DMS 273 (cell line): ENCODE results near the gene ZNRD2.
"Not testable (repeated sequence)": the region's sequence is repeated elsewhere in the genome, so short reads cannot be mapped to it uniquely, and the experiment has no call there.

Experiments used
- DNase-seq: peaks from one replicate; lab custom pipeline; 2025; ENCODE audit not compliant: unreplicated experiment; lab: John Stamatoyannopoulos, UW

The ZNRD2 gene

GRCh38 chr11:65555693-65556231 lies 14.5 kb upstream of the ZNRD2 start:
- no peak for DNase-seq

- no peak for DNase-seq
Observed at GRCh38 chr11:65556470-65557279, 13.6 kb upstream of the ZNRD2 start.

GRCh38 chr11:65557280-65558001 lies 12.8 kb upstream of the ZNRD2 start:
- DNase-seq: no peak

- DNase-seq: peak; percentile 81
Observed at GRCh38 chr11:65558002-65558929, 12.0 kb upstream of the ZNRD2 start, which contains the start of gene LTBP3. TSS of gene LTBP3 (minus strand) at chr11:65558359. CDS start at chr11:65557959, 400 bp downstream.

DNA sequence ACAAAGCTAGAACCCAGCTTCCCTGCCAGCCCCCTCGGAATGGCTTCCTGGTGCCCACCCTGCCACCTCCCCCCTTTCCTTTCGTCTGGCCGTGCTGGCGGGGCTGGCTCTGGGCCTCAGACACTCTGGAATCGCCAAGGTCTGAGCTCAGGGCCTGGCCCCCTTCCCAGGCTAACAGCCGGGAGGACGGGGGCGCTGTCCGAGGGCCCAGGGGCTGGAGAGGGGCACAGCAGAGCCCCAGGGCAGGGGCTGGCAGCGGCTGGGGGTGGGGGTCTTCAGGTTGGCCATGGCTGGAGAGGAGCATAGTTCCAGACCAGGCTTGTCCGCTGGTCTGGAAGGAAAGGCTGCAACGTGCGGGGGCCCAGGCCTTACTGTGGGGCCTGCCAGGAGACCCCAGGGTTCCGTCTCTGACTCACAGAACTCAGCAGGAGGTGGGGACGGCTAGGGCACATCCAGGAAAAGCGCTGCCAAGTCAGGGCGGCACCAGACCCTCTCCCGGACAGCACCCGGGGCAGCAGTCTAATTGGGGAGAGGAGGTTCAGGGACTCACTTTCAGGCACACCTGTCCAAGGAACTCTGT lies 11.3 kb upstream of the ZNRD2 start:
- no peak for DNase-seq

- no peak for DNase-seq
Observed at GRCh38 chr11:65559535-65559934, 10.7 kb upstream of the ZNRD2 start.

- DNase-seq: peak; percentile 55
Observed at GRCh38 chr11:65559951-65560537, 10.2 kb upstream of the ZNRD2 start.

- peak; percentile 75 for DNase-seq
Observed at GRCh38 chr11:65560555-65561418, 9.5 kb upstream of the ZNRD2 start.

- DNase-seq: no peak
Observed at GRCh38 chr11:65562020-65562419, 8.3 kb upstream of the ZNRD2 start.

DNA sequence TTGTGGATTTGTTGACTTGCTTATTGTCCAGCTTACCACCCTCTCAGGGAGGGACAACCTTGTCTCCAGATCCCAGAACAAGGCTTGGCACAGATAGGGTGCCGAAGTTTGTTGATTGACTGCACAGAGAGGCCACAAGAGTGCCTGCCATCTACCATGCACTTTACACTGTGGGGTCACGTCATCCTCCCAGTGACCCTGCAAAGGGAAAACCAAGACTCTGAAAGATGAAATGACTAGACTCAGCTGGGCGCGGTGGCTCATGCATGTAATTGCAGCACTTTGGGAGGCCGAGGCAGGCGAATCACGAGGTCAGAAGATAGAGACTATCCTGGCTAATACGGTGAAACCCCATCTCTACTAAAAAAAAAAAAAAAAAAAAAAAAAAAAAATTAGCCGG lies 7.5 kb upstream of the ZNRD2 start:
- DNase-seq: no peak

DNA sequence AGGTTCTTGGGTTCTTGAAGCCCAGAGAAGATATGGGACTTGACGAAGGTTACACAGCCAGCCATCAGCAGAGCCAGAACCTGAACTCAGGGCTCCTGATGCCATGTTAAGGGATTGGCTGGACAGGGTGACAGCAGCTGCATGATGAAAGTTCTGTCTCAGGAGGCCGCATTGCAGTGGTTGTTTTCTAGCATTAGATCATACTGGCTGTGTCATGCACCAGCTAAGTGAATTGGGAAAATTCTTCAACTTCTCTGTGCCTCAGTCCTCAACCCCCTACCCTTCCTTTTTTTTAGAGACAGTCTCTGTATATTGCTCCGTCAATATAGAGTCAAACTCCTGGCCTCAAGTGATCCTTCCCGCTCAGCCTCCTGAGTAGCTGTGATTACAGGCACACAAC lies 6.7 kb upstream of the ZNRD2 start:
- DNase-seq: no peak

DNA sequence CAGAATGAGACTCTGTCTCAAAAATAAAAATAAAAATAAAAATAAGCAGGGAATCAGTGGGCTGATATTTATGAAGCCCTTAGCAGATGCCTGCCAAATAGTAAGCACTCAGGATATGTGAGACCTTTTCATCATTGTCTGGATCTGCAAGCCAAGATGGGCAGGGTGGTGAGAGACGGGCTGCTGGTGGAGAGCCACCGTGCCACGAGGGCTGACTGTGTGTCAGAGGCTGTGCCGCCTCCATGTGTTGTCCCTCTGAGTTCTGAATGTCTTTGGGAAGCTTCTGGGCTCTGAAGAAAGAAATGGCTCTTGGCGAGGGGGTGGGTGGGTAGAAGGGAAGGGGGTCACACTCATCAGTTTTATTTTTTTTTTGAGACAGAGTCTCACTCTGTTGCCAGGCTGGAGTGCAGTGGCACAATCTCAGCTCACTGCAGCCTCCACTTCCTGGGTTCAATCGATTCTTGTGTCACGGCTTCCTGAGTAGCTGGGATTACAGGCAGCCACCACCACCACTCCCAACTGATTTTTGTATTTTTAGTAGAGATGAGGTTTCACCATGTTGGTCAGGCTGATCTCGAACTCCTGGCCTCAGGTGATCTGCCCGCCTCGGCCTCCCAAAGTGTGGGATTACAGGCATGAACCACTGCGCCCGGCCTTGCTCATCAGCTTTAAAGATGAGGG lies 5.3 kb upstream of the ZNRD2 start:
- not testable (repeated sequence) for DNase-seq

DNA sequence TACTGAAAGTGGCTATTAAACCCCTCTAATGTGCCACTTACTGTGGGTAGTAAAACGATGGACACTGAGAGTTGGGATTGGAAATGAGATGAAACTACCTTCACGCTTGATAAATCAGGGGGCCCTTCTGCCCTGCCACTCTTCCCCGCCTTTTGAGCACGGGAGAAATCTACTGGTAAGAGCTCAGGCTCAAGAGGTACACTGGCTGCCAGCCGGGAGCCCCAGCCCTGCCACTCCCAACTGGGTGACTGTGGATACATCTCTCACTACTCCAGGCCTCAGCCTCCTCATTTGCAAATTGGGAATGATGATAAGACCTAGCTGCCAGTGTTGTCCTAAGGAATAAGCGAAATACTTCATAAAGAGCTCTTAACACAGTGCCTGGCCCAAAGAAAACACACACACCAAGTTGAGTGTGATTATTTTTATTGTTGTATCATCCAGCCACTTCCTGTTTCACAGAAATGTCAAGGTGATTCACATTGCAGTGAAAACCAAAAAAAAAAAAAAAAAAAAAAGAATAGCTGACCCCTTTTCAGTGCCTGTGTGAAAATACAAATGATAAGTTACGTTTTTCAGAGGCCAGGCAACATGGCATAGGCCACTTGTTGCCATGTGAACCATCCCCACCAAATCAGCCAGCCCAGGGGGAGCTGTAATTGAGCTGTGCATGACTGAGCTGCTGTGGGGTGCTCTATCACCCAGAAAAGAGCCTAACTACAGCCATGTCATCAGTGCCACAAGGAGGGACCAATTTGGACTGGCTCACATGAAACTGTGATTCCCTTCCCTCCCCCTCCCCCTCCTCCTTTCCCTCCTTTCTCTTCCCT lies 4.4 kb upstream of the ZNRD2 start:
- DNase-seq: no peak

DNA sequence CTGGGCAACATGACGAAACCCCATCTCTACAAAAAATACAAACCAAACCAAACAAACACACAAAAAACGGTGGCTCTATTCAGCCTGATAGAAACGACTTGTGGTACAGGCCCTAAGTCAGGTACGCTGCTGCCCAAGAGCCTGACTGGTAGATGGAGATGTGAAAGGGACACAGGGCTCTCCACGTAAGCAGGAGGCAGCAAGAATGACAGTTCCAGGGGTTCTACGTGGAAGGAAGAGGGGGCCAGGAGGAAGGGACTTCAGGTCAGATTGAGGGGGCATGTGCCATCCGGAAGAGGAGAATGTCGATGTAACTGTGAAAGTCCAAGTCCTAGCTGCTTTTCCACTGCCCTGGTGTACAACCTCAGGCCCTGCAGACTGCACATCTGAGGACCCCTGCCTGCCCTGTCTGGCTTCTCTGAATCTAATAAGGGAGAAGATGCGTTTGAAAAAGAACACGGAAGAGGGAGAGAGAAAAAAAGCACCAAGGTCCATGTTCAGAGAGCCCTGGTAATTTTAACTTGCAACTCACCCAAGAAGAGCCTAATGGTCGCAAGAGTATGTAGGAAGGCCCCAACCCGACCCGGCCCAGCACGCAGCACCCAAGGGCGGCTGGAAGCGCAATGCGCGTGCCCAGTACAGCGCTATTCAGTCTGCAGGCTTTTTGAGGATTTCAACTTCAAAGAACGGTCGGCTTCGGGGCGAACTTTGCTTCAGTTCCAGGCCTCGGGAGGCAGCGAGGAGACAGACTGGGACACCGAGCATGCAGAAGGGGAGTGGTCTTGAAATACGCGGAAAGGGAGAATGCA lies 909 bp upstream of the ZNRD2 start:
- DNase-seq: no peak

GRCh38 chr11:65571420-65571819 lies 1.1 kb downstream of the ZNRD2 start:
- DNase-seq: no peak

DNA sequence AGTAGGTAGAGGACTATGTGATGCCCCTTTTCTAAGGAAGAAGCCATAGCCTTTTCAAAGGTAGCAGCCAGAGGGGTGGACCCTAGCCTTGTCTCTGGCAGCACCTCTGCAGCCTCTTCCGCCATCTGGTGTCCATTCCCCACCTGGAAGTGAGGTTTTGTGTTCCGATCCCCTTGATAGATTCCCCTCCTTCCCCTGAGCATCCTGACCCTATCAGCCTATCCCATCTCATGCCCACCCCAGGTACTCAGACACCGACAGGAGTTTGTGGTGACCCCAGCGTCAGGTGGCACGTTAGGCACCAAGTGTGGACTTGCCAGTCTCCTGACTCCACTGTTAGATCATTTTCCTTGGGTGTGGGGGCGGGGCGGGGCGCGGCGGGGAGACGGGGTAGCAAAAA lies 1.7 kb downstream of the ZNRD2 start:
- DNase-seq: peak; percentile 69
